Effector memory CD8-positive, alpha-beta T cell (primary cell): ENCODE measurements around the gene ST6GALNAC3.
A peak's percentile ranks its signal among the peaks of the same experiment; 100 is the strongest.

ENCODE experiments used
- ATAC-seq: fragments of 150-1000 bp; cut with Tn5 transposase; replicated peaks from 2 replicates; pipeline ENCODE4 v1.10.0; 2021; ENCODE audit warnings: mild to moderate bottlenecking, moderate library complexity
- DNase-seq, 3 experiments: peaks; one replicate each; pipeline ENCODE4 v3.0.0; 2021
- H3K27ac Mint-ChIP-seq, 2 donors: one replicate each; pipeline ENCODE4 v1.8.0; 2022; ENCODE audit warnings: mild to moderate bottlenecking in 2 of 2, mixed read lengths in 2 of 2, moderate library complexity in 2 of 2
- H3K27me3 Mint-ChIP-seq, 2 donors: one replicate each; pipeline ENCODE4 v1.8.0; 2022; ENCODE audit warnings: mixed read lengths in 2 of 2
- H3K36me3 Mint-ChIP-seq: one replicate; pipeline ENCODE4 v1.8.0; 2022; ENCODE audit warnings: mild to moderate bottlenecking, moderate library complexity, mixed read lengths; ENCODE audit not compliant: insufficient read depth
- H3K4me1 Mint-ChIP-seq, 2 donors: one replicate each; pipeline ENCODE4 v1.8.0; 2022; ENCODE audit warnings: low read depth in 2 of 2, mixed read lengths in 2 of 2
- H3K4me3 Mint-ChIP-seq, 2 donors: one replicate each; pipeline ENCODE4 v1.8.0; 2022; ENCODE audit warnings: mild to moderate bottlenecking in 2 of 2, mixed read lengths in 2 of 2, moderate library complexity in 2 of 2
- H3K9me3 Mint-ChIP-seq, 2 donors: one replicate each; pipeline ENCODE4 v1.8.0; 2022; ENCODE audit warnings: mixed read lengths in 2 of 2

Gene ST6GALNAC3

DNA sequence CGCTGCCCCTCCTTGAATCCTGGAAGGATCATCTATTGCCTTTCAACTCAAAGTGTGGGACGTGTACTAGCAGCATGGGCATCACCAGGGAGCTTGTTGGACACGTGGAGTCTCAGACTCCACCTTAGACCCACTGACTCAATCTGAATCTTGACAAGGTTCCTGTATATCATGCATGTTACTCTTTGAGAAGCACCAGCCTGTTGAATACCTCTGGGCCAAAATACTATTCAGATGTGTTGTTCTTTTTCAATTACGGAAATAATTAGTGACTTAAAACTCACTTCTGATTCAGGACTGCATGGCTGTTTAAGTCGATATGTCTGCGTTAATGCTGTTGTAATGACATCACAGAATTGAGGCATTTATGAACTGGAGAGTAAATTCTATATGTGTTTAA, 70.8 kb downstream of the ST6GALNAC3 start:
- DNase-seq (no peak), ATAC-seq (no peak)
- no peaks in the 10 kb centered on the region for H3K9me3 Mint-ChIP-seq
- no peak overlapping the region for H3K4me3 Mint-ChIP-seq
- H3K36me3 Mint-ChIP-seq: no peaks in the 10 kb centered on the region
- no peaks in the 10 kb centered on the region for H3K4me1 Mint-ChIP-seq
- no peak overlapping the region for H3K27ac Mint-ChIP-seq
- H3K27me3 Mint-ChIP-seq: peaks cover 27 to 53% of the 10 kb centered on the region in 2 donors

DNA sequence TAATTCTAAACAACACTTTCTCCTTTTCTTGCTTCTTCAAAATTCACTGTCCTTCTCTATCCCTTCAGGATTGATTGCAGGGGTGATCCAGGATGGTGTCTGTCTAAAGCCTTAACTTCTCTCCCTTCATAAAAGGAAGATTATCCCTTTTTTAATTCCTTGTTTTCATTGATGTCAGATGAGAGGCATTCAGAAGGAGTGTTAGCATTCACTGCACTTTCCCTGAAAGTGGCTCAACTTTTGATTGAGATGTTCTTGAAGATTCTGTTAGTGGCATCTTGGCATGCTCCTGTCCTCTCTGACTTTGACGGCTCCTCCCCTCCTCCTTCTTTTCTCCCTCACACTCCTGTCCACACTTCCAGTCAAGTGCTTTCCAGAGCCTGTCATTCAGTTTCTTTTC, 71.6 kb downstream of the ST6GALNAC3 start:
- DNase-seq (no peak), ATAC-seq (no peak)
- Mint-ChIP-seq H3K36me3 (no peaks in the 10 kb centered on the region), H3K27ac (no peak overlapping the region), H3K4me3 (no peak overlapping the region), H3K27me3 (peaks cover 36 to 56% of the 10 kb centered on the region in 2 donors), H3K9me3 (no peaks in the 10 kb centered on the region), H3K4me1 (no peaks in the 10 kb centered on the region)

DNA sequence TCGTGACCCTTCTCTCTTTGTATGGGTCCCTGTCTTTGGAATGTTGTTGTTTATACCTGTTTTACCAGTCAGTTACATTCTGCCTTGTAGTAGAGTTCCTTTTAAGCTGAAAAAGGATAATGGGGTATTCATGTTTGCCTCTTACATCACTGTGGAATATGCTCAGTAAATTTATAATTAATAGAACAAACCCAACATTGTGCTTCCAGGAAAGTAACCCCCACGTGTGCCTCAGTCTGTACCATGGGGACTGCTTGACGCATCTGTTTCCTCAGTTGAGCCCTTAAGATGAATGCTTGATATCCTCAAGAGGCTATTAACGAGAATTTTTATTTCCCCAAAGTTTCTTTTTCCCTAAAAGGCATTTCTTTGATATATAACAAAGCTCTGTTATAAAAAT, 73.4 kb downstream of the ST6GALNAC3 start:
- Mint-ChIP-seq H3K27me3 (peaks cover 43 to 50% of the 10 kb centered on the region in 2 donors), H3K4me3 (no peak overlapping the region), H3K36me3 (no peaks in the 10 kb centered on the region), H3K27ac (no peak overlapping the region), H3K9me3 (no peaks in the 10 kb centered on the region), H3K4me1 (no peaks in the 10 kb centered on the region)
- DNase-seq (no peak), ATAC-seq (no peak)

DNA sequence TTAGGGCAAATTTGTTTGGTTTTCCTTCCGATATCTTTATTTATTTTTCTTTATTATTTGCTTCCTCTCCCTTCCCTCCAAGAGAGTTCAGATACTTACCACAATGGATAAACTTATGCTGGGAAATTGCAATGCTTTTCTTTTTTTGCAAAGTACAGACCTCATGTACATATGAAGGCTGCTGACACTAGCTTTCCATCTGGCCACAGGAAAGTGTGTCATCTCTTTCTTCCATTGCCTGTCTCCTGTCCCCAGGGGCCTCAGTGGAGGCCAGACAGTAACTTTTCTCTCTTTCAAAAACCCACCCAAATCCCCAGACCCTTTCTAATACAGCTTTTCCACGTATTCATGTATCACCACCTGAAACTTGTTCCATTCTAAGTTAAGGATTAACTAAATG, 73.9 kb downstream of the ST6GALNAC3 start:
- Mint-ChIP-seq H3K27me3 (peaks cover 43 to 50% of the 10 kb centered on the region in 2 donors), H3K4me1 (no peaks in the 10 kb centered on the region), H3K4me3 (no peak overlapping the region), H3K36me3 (no peaks in the 10 kb centered on the region), H3K27ac (no peak overlapping the region), H3K9me3 (no peaks in the 10 kb centered on the region)
- ATAC-seq (no peak), DNase-seq (no peak)

DNA sequence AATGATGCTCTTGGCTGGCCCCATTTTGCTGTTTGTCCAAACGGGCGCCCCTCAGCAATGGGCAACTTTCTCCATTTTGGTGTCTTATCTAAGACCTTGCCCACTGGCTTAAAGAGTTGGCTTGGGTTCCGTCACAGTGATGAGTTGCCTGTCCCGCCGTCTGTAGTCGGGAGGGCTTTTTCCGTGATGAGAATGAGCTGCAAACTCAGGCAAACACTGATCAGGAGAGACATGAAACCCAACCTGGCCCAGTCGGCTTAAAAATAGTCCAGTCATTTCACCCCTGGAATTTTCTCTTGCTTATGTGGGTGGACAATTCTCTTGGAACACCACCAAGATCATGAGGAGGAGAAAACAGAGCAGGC, 79.3 kb downstream of the ST6GALNAC3 start:
- DNase-seq (no peak), ATAC-seq (no peak)
- peaks cover 18 to 31% of the 10 kb centered on the region in 2 donors for H3K27me3 Mint-ChIP-seq
- peak overlapping the region; percentile 86 to 92 for H3K27ac Mint-ChIP-seq
- peak overlapping the region; percentile 81 for H3K4me3 Mint-ChIP-seq
- H3K36me3 Mint-ChIP-seq: no peaks in the 10 kb centered on the region
- peaks cover 6 to 13% of the 10 kb centered on the region in 2 donors for H3K4me1 Mint-ChIP-seq
- H3K9me3 Mint-ChIP-seq: no peaks in the 10 kb centered on the region

DNA sequence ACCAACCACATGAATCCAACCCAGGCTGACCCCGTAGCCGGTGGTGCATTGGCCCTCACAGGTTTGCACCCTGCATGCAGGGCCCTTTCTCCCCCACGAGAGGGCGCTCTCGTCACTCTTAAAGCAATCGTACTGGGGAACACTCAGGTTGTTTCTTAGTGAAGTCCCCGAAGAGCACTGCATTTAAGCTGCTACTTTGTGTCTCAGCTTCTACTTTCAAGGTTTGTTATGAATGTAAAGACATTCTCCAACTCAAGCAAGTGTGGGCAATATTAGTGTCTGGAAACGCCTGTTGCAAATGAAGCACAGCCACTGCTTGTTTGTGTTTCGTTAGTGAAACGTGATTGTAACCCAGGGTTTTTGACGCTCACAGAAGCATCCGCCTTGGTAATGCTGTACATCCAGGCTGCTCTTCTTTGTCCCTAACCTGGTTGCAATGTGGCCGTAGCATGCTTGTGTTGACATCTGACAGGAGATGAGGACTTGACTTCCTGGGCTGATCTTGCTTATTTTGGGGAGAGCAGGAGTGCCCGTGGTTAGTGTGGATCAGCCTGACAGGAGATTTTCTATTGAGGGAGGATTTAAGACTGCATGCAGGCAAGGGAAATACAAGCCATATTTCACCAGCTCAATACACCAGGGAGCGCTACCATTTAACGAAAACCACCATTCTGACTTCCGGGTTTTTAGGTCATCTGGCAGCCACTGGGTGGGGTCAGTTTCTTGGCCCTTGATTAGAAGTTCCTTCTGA, 79.8 kb downstream of the ST6GALNAC3 start:
- Mint-ChIP-seq H3K36me3 (no peaks in the 10 kb centered on the region), H3K4me1 (peaks cover 6 to 13% of the 10 kb centered on the region in 2 donors), H3K4me3 (peak overlapping the region; percentile 81), H3K27me3 (peaks cover 13 to 25% of the 10 kb centered on the region in 2 donors), H3K9me3 (no peaks in the 10 kb centered on the region), H3K27ac (peak overlapping the region; percentile 86 to 92)
- DNase-seq (peak; percentile 62 to 77 (median 69)), ATAC-seq (peak; percentile 93)

DNA sequence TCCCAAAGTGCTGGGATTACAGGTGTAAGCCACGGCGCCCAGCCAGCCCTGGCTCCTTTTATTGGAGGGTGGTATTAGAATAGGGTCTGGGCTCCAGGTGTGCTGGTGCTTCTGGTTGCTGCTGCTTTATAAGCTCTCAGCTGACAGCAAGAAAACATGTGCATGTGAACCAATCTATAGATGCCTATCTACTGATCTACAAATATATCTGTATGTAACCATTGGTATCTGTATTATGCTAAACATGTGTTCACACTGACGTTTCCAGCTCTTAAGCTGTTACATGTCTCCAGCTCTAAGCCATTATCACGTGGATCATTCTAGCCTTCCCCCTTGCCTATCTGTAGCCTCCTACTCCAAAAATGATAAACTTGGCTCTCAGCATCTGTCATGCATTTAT, 82.4 kb downstream of the ST6GALNAC3 start:
- Mint-ChIP-seq H3K9me3 (no peaks in the 10 kb centered on the region), H3K4me3 (no peak overlapping the region), H3K27me3 (no peaks in the 10 kb centered on the region), H3K4me1 (peaks cover 6 to 13% of the 10 kb centered on the region in 2 donors), H3K27ac (no peak overlapping the region), H3K36me3 (no peaks in the 10 kb centered on the region)
- ATAC-seq (no peak), DNase-seq (no peak)

DNA sequence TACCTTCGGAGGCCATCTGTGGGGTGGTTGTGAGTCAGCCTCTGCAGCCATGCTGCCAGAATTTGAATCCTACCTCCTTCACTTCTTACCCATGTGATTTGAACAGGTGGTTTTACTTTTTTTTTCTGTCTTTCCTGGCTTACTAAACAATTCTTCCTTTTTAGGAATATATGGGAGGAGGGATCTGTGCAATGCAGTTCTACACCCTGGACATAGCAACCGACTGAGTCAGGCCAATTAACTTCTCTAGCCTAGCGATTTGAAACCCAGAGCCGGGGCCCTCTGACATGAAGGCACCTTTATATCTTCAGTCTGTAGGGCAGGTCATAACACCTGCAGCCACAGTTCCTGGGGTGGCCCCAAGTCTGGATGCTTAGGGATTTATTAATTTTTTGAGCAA, 83.6 kb downstream of the ST6GALNAC3 start:
- Mint-ChIP-seq H3K36me3 (no peaks in the 10 kb centered on the region), H3K4me1 (peaks cover 6 to 13% of the 10 kb centered on the region in 2 donors), H3K27me3 (no peaks in the 10 kb centered on the region)

DNA sequence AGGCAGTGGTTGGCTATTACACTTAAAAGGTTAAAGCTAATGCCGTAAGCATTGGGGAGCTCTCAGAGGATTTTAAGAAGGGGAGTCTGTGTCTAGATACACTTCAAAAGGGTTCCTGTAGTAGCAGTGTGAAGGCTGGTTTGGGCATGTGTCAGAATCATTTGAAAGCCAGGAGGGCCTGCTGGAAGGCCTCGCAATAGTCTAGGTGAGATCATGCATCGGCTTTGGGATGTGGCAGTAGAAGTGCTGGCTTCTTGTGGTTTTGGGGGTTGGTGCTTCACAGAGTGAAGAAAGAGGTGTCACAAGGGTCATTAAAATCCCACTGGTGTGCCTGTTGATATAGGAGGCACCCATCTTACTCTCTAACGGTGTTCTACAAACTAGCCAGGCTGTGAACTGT, 85.7 kb downstream of the ST6GALNAC3 start:
- no peak overlapping the region for H3K27ac Mint-ChIP-seq
- ATAC-seq (no peak), DNase-seq (no peak)
- H3K9me3 Mint-ChIP-seq: no peaks in the 10 kb centered on the region
- H3K27me3 Mint-ChIP-seq: no peaks in the 10 kb centered on the region
- H3K4me3 Mint-ChIP-seq: no peak overlapping the region
- H3K36me3 Mint-ChIP-seq: no peaks in the 10 kb centered on the region
- peaks cover 0 to under 1% of the 10 kb centered on the region in 2 donors for H3K4me1 Mint-ChIP-seq

More for the DNA sequence above, 83.6 kb downstream of the ST6GALNAC3 start:
- no peak for ATAC-seq
- Mint-ChIP-seq H3K27ac (no peak overlapping the region), H3K4me3 (no peak overlapping the region), H3K9me3 (no peaks in the 10 kb centered on the region)
- DNase-seq: no peak

DNA sequence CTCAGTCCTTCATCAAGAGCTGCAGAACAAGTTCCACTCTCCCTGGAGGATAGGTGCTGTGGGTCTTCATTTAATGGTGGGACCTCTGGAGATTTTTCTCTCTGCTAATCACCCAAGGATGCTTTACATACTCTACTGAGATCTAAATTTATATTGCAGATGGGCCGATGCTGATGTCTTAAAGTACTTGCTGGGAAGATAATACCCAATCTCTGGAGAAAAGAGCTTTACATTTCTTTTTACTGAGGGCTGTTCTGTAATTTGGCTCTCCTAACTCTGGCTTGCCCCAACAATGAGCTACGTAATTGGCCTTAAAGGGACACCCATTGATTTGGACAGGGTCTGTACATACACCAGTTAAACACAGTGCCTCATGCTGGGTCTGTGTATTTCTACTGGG, 86.9 kb downstream of the ST6GALNAC3 start:
- Mint-ChIP-seq H3K4me1 (no peaks in the 10 kb centered on the region), H3K36me3 (no peaks in the 10 kb centered on the region), H3K4me3 (no peak overlapping the region), H3K9me3 (no peaks in the 10 kb centered on the region), H3K27ac (no peak overlapping the region), H3K27me3 (no peaks in the 10 kb centered on the region)
- no peak for ATAC-seq
- no peak for DNase-seq

DNA sequence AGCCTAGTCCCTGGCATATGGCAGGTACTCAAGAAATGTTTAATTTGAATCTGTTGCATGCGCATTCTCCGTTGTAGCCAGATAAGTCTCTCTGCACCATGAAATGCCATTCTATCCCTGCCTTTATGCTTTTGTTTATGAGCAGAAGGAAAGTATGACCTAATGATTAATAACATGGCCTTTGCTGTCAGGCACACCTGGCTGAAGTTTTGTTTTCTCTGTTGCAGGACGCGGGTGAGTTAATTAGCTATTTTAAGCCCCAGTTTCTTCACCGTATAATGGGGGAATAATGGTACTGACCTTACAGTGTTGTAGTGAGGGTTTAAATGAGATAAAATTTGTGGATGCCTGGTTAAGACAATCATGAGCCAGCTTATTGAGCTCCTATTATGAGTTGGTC, 87.7 kb downstream of the ST6GALNAC3 start:
- Mint-ChIP-seq H3K4me1 (no peaks in the 10 kb centered on the region), H3K27ac (no peak overlapping the region), H3K27me3 (peaks cover 0 to 1% of the 10 kb centered on the region in 2 donors), H3K9me3 (no peaks in the 10 kb centered on the region), H3K36me3 (no peaks in the 10 kb centered on the region), H3K4me3 (no peak overlapping the region)
- no peak for ATAC-seq
- no peak for DNase-seq

DNA sequence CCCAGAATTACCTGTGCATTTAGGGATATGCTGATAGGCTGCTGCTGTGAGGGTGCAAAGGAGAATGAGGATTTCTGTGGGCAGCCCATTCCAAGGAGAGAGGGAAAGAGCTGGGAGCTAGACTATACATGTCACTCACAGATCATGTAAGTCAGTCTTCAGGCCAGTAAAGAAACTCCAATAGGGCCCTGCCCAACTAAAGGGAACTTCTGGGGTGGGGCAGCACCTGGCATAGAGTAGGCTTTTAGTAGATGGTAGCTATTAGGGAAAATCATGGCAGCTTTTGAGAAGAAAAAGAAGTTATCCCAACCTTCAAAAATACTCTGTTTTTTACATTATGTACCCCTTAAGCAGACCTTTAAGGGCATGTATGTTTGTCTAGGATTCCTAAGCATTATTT, 89.6 kb downstream of the ST6GALNAC3 start:
- Mint-ChIP-seq H3K27me3 (peaks cover 9 to 12% of the 10 kb centered on the region in 2 donors), H3K4me1 (no peaks in the 10 kb centered on the region), H3K27ac (no peak overlapping the region), H3K9me3 (peaks cover 0 to 9% of the 10 kb centered on the region in 2 donors), H3K4me3 (no peak overlapping the region), H3K36me3 (no peaks in the 10 kb centered on the region)
- ATAC-seq: no peak
- no peak for DNase-seq

DNA sequence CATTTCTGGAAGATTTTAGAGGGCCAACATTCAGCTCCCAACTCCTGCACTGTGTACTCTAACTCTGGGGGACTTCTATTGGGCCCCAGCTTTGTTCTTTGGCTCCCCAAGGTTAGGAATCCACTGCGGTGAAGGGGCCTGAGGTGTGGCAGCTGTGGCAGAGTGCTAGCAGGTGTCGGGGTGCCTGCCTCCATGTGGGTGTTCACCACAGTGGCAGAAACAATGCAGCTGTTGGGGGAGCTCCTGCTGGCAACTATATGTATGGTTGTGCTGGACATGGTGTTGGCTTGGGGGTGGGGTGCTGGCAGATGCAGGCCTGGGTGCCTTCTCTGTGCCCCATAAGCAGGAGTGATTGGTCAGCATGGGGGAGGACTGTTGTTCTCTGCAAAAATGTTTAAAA, 95.5 kb downstream of the ST6GALNAC3 start:
- peak overlapping the region in 1 of 2 donors; percentile 64 for H3K27ac Mint-ChIP-seq
- DNase-seq: no peak
- H3K9me3 Mint-ChIP-seq: peaks cover 0 to 9% of the 10 kb centered on the region in 2 donors
- H3K4me1 Mint-ChIP-seq: no peaks in the 10 kb centered on the region
- peak overlapping the region in 1 of 2 donors; percentile 14 for H3K4me3 Mint-ChIP-seq
- H3K27me3 Mint-ChIP-seq: peaks cover 23 to 28% of the 10 kb centered on the region in 2 donors
- H3K36me3 Mint-ChIP-seq: no peaks in the 10 kb centered on the region
- ATAC-seq: peak; percentile 37

DNA sequence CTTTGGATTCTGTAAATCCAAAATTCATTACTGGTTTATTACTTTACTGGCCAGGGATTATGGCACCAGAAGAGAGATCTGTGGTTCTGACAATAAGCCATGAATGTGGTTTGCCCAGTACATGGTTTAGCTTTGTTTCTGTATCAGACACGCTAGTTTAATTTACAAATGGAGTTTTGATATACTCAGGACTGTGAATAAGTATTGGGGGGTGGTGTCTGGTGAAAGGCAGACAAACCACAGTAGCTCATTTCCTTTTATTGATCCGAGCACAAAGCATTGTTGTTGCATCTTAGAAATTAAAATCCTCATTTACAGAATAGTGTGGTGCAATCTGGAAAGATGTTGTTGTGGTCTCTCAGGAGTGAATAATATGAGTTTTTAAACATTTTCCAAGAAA, 96.0 kb downstream of the ST6GALNAC3 start:
- Mint-ChIP-seq H3K4me3 (peak overlapping the region in 1 of 2 donors; percentile 14), H3K36me3 (no peaks in the 10 kb centered on the region)

More for the DNA sequence above, 96.0 kb downstream of the ST6GALNAC3 start:
- no peaks in the 10 kb centered on the region for H3K4me1 Mint-ChIP-seq
- ATAC-seq: no peak
- peaks cover 0 to 9% of the 10 kb centered on the region in 2 donors for H3K9me3 Mint-ChIP-seq
- H3K27me3 Mint-ChIP-seq: peaks cover 23 to 28% of the 10 kb centered on the region in 2 donors
- DNase-seq: no peak
- peak overlapping the region in 1 of 2 donors; percentile 64 for H3K27ac Mint-ChIP-seq
